ENCODE measurements around the gene GCNT2.
"Not testable (repeated sequence)": the region's sequence is repeated elsewhere in the genome, so short reads cannot be mapped to it uniquely, and the experiment has no call there.

The GCNT2 gene

GRCh38 chr6:10600681-10601080 lies 79.5 kb downstream of the GCNT2 start:
- in situ Hi-C loops (cut with MboI; ENCODE audit: low sequenced_read_pairs) = not testable (repeated sequence)

GRCh38 chr6:10603219-10603618 lies 82.1 kb downstream of the GCNT2 start:
- in situ Hi-C loops (cut with MboI; ENCODE audit: low sequenced_read_pairs) = no loop called here

- in situ Hi-C loops (cut with MboI; ENCODE audit: low sequenced_read_pairs) = no loop called here
Measured at GRCh38 chr6:10609038-10609437, 87.9 kb downstream of the GCNT2 start.

- in situ Hi-C loops (cut with MboI; ENCODE audit: low sequenced_read_pairs) = no loop called here
Measured at GRCh38 chr6:10610289-10610688, 89.1 kb downstream of the GCNT2 start.

- in situ Hi-C loops (cut with MboI; ENCODE audit: low sequenced_read_pairs) = no loop called here
Measured at GRCh38 chr6:10612161-10612560, 91.0 kb downstream of the GCNT2 start.

GRCh38 chr6:10613077-10613476 lies 91.9 kb downstream of the GCNT2 start:
- in situ Hi-C loops (cut with MboI; ENCODE audit: low sequenced_read_pairs) = no loop called here

- in situ Hi-C loops (cut with MboI; ENCODE audit: low sequenced_read_pairs) = no loop called here
Measured at GRCh38 chr6:10613723-10614122, 92.6 kb downstream of the GCNT2 start.

GRCh38 chr6:10615675-10616074 lies 94.5 kb downstream of the GCNT2 start:
- in situ Hi-C loops (cut with MboI; ENCODE audit: low sequenced_read_pairs) = no loop called here

GRCh38 chr6:10616266-10616665 lies 95.1 kb downstream of the GCNT2 start:
- in situ Hi-C loops (cut with MboI; ENCODE audit: low sequenced_read_pairs) = not testable (repeated sequence)

- in situ Hi-C loops (cut with MboI; ENCODE audit: low sequenced_read_pairs) = no loop called here
Measured at GRCh38 chr6:10617008-10617696, 96.0 kb downstream of the GCNT2 start.

GRCh38 chr6:10618409-10618808 lies 97.3 kb downstream of the GCNT2 start:
- in situ Hi-C loops (cut with MboI; ENCODE audit: low sequenced_read_pairs) = no loop called here

GRCh38 chr6:10621213-10621612 lies 100.1 kb downstream of the GCNT2 start:
- in situ Hi-C loops (cut with MboI; ENCODE audit: low sequenced_read_pairs) = no loop called here

GRCh38 chr6:10621847-10622246 lies 100.7 kb downstream of the GCNT2 start:
- in situ Hi-C loops (cut with MboI; ENCODE audit: low sequenced_read_pairs) = no loop called here

GRCh38 chr6:10624836-10625235 lies 103.7 kb downstream of the GCNT2 start:
- in situ Hi-C loops (cut with MboI; ENCODE audit: low sequenced_read_pairs) = no loop called here

- in situ Hi-C loops (cut with MboI; ENCODE audit: low sequenced_read_pairs) = no loop called here
Measured at GRCh38 chr6:10626154-10626741, 105.1 kb downstream of the GCNT2 start.

GRCh38 chr6:10627800-10628199 lies 106.6 kb downstream of the GCNT2 start:
- in situ Hi-C loops (cut with MboI; ENCODE audit: low sequenced_read_pairs) = no loop called here

GRCh38 chr6:10630178-10630577 lies 109.0 kb downstream of the GCNT2 start:
- in situ Hi-C loops (cut with MboI; ENCODE audit: low sequenced_read_pairs) = no loop called here

GRCh38 chr6:10633216-10633615 lies 112.1 kb downstream of the GCNT2 start:
- in situ Hi-C loops (cut with MboI; ENCODE audit: low sequenced_read_pairs) = no loop called here

GRCh38 chr6:10640412-10640811 lies 119.3 kb downstream of the GCNT2 start:
- in situ Hi-C loops (cut with MboI; ENCODE audit: low sequenced_read_pairs) = no loop called here

GRCh38 chr6:10641528-10641927 lies 120.4 kb downstream of the GCNT2 start:
- in situ Hi-C loops (cut with MboI; ENCODE audit: low sequenced_read_pairs) = no loop called here

- in situ Hi-C loops (cut with MboI; ENCODE audit: low sequenced_read_pairs) = no loop called here
Measured at GRCh38 chr6:10643201-10643651, 122.1 kb downstream of the GCNT2 start.

- in situ Hi-C loops (cut with MboI; ENCODE audit: low sequenced_read_pairs) = no loop called here
Measured at GRCh38 chr6:10644225-10644624, 123.1 kb downstream of the GCNT2 start.

Data from HL-60/S4 treated with retinoic acid at 250 ng/mL for 4 days and 3 days (cell line).